T-helper 22 cell (primary cell): ENCODE data around the gene UAP1L1.

Experiments used
- DNase-seq: peaks from one replicate; pipeline ENCODE4 v3.0.0-alpha.2; 2020; ENCODE audit warnings: low read depth

The UAP1L1 gene

DNA sequence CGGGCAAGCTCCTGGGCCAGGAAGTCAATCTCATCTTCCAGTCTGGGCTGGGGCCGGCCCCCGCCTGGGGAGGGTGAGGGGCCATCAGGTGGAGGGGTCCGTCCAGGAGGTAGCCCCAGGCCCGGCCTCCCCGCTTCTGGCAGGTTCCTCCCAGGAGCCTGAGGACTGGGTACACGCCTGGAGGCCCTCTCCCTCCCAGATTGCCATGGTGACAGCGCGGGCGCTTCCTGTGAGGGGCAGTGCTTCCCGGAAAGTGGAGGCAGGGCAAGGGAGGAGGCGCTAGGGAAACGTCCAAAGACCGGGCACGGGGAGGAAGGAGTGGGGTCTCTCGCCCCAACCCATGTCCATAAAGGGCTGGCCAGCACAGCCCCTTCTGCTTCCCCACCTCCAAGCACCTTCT lies 36.2 kb upstream of the UAP1L1 start:
- no peak for DNase-seq

- no peak for DNase-seq
Measured at GRCh38 chr9:137042751-137043727, 34.3 kb upstream of the UAP1L1 start.

DNA sequence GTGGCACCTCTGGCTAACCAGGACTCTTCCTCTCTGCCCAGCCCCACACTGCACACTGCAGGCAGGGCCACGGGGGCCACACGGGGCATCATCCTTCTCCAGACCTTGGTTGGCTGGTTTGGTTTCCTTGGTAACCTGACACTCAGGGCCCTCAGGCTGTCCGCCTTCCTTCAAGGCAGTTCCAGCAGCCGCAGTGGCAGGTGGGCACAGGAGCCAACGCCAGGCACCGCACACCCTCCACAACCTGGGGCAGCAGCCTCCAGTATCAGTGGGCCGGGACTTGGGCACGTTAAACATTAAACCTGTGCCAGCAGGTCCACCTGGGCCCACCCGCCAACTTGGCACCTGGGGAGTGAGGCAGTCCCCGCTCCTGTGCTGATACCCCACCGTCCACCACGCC lies 33.3 kb upstream of the UAP1L1 start:
- no peak for DNase-seq

DNA sequence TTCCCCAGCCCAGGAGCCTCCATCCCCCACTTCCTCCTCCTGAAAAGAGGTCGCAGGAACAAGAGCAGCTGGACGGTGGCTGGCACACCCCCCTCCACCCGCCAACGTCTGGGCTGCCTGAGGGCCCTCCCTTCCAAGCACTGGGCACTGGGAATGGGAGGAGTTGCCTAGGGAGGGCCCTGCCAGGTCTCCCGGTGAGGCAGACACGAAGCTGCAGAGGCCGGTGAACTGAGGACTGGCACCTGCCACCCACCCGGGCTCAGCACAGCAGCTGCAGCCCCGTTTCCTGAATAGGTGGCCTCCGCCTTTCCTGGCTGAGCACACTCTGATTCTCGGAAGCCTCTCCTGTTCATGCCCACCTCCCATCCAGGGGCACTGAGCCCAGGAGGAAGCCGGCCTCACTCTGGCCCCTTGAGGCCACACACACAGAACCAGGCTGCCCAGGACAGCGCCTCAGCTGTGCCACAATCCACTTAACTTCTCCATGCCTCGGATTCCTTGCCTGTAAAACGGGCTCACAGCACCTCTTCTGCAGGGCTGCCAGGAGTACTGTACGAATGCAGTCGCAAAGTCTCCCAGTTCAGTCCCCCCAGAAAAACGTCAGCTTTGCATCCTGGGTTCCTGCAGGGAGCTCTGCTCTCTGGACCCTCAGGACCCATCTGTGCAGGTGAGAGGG lies 32.7 kb upstream of the UAP1L1 start:
- no peak for DNase-seq

DNA sequence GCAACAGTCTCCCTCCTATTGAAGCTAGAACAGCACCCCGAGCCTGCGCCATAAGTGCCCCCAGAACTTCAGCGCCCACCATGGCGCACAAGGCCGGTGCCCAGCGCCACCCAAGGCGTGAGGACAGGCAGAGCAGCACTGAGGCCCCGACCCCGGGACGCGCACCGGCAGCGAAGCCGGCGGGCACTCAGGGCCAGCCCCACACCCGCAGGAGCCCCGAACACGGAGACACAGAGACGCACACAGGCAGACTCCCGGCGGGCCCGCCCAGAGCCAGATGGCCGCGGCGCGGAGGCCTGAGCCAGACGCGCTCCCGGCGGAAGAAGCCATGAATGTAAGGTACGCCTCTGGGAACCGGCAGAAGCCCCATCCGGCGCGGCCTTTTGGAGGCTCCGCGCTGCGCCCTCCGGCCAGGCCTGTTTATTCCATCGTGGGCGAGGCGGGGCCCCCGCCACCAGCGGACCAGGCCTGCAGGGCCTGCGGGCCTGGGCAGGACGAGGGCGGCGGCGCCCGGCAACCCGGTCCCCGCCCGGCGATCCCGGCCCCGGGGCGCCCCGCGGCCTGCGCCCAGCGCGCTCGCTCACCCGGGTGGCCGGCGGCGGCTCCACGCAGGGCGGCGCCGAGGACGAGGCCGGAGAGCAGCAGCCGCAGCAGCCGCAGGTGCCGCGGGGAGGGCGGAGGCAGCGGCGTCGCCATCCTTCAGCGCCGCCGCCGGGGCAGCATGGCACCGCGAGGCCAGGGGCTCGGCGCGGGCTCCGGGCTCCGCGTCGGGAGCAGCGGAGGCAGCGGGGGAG lies 31.8 kb upstream of the UAP1L1 start:
- no peak for DNase-seq

DNA sequence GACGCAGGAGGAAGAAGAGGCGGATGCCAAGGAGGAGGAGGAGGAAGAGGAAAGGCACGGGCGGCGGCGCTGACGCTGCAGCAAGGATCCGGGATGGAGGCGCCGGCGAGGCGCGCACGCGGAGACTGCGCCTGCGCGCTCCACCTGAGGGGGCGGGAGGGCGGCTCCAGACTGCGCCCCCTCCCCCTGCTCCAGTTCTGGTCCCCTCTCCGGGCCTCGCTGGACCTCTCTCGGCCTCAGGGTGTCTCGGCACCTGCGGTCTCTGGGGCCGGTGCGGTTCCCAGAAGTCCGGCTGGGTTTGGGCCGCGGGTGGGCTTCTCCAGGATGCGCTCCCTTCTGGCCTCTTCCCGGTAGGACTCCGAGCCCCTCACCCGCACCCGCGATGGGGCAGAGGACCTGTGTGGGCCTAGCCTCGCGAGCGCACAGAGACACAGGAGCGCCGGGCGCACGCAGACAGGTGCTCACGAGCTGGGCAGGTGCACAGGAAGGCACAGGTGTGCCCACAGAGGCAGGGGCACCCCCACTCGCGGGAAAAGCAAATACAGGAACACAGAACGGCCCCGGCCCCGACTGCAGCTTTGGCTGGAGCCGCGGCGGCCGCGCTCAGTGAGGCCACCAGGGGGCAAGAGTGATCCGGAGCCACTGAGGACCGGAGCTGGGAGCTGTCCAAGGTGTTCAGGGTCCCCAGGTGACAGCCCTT lies 31.1 kb upstream of the UAP1L1 start, which contains the start of gene NPDC1:
TSS of gene NPDC1 (minus strand) at position 90 of the 700 bp plus-strand sequence. CDS start 188 bp downstream, outside the sequence.
- DNase-seq, result peak; percentile 56

- no peak for DNase-seq
Measured at GRCh38 chr9:137048655-137049543, 28.4 kb upstream of the UAP1L1 start.

DNA sequence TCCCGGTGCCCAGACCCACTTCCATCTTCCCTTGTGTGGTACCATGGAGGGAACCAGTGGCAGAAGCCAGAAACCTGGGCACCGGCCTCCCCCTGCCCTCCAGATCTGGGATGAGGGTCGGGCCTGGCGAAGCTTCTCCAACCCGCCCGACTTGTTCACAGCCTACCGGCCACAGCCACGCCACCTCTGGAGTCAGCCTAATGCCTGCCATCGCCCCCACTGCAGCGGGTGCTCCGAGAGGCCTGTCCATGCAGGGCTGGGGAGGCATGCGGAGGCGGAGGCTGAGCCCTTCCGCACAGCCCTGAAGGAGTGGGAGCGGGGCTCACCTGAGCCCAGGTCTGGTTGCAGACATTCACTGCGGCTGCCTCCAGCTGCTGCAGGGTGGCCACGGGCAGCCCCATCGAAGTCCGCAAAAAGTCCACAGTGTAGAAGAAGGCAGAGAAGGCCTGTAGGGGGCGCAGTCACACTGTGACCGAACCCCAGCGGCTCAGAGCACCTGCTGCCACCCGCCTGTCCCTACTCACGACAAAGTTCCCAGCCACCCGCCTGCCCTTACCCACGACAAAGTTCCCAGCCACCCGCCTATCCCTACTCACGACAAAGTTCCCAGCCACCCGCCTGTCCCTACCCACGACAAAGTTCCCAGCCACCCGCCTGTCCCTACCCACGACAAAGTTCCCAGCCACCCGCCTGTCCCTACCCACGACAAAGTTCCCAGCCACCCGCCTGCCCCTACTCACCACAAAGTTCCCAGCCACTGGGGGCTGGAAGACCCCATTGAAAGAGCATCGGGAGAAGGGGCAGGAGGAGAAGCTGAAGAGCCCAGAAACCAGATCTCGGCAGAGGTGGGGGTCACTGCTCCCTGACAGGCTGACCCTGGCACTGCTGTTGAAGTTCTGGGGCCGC lies 27.5 kb upstream of the UAP1L1 start:
- no peak for DNase-seq

DNA sequence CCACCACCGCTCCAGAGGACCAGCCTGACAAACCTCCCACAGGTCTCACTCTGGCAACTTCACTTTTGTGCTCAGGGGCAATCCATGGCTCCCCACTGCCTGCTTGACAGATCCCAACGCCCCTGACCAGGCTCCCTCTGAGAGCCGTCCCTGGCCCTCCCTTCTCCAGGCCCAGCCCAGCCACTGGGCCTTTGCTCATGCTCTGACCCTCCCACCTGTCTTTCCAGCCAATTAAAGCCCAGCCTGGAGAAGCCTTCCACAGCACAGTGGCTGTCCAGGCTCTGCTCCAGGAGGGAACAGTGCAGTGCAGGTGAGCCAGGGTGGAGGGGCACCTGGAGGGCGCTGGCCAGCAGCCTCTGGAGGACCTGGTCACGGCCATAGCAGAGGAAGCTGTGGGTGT lies 26.7 kb upstream of the UAP1L1 start:
- no peak for DNase-seq

DNA sequence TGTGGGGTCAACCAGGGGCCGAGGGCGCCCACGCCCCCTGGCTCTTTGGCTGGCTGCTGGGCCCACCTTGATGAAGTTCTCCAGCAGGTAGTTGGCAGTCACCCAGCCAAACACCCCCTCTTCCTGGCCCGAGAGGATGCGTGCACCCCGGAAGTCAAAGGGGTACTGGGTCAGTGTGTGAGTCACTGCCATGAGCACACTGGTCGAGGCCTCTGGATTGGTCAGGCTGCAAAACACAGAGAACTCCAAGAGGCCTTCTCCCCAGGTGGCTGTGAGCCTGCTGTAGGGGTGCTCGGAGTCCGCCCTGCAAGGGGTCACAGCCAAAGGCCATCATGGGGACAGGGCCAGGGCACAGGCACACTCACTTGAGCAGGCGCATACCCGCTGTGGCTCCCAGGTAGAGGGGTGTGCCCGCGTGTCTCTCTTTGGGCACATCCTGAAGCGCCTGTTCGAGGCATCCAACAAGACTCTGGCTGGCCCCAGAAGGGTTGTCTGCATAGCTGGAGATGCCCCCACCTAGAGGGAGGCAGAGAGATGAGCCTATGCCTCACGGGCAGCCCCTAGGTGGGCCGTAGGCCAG lies 26.1 kb upstream of the UAP1L1 start:
- no peak for DNase-seq

GRCh38 chr9:137052293-137052692 lies 25.0 kb upstream of the UAP1L1 start:
- DNase-seq, result no peak

DNA sequence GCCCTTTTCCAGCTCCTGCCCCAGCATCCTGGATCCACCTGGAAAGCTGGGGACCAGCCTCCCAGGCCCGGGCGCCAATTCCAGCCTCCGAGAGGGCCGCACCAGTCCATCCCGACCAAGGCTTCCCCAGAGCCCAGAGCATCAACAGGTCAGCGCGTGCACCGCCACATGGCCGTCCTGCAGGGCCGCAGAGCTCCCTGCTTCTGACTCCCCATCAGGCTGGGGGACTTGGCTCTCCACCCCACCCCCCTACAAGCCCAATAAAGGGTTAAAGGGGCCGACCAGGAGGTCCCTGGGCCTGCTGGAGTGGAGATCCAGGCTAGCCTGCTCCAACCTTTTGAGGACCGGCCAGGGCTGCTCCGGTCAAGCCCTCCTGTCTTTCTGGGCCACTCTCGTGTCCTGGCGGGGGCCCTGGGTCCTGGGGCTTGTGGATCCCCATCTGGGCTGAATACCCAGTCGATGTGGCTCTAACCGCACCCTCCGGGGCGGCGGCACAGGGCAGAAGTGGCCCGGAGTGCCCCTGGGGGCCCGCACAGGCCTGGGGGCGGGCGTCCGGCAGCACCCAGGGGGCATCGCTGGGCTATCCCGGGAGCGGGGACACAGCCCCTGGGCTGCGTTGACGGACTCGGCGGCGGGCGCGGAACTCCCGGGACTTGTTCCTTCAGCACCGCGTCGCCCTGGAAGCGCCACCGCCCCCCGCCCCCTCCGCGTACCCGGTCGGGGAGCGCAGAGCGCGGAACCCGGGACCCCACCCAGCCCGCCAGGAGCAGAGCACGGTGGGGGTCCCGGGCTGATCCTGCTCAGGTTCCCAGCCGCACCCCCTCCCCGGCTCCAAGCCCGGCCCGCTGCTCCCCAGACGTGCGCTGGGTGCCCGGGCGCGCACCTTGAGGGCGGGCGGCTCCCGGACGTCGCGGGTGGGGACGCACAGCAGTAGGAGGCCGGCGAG lies 24.0 kb upstream of the UAP1L1 start:
- no peak for DNase-seq

DNA sequence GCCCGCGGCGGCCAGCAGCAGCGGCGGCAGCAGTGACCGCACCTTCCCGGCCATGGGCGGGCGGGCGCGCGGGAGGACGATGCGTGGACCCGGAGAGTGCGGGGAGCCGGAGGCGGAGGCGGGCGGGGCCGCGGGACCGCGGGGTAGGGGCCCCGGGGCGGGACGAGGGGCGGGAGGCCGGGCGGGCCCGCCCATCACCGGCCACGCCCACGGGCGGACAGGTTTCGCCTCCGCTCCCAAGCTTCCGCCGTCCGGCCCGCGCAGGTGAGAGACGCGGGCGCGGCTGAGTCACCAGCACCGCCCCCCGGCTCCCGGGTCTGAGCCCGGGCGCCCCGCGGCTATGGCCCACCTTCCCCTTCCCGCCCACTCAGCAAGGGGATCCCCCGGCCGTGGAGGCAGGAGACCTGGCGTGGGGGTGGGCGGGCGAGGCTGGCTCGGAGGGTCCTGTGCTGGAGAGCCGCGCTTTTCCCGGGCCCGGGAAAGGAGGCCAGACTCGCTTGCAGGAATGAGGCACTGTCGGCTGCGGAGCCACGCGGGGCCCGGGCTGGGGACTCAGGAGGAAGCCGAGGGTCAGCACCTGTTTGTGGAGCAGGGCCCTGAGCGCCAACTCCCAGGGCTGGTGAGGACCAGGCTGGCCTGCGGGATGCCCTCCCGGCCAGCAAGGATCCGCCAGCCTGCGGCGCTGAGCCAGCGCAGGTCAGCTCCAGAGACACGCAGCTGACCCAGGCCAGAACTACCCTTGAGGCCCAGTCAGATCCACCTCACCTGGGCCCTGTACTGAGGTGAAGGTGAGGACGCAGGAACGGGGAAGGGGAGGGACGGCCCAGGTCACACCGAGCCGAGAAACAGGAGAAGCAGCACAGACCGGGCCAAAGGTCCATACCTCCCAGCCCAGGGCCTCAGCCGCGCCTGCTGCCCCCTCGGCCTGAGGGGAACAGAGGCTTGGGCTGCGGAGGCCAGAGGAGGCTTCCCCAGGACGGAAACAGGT lies 23.1 kb upstream of the UAP1L1 start, which contains the start of gene ENTPD2:
TSS of gene ENTPD2 (minus strand) at position 118 of the 988 bp plus-strand sequence. CDS start at position 54, 64 bp downstream.
- DNase-seq, result no peak

DNA sequence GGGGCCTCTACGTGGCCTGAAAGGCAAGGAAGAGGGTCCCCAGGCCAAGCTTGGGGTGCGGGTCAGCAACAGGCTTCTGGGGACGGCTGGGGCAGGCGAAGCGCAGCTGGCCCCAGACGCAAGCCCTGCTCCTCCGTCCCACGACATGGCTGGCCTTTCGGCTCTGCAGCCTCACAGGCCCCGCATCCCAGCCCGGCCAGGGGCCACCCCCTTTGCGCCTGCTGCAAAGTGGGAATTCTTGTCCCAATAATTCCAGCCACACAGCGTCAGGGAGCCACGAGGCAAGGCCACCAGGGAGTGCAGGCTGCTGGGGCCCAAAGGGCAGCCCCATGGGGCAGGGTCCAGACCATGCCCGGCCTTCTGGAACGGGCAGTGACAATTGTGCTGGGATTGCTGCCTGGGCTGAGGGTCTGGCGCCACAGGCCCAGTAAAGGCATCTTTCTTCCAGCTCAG lies 22.4 kb upstream of the UAP1L1 start:
- no peak for DNase-seq

GRCh38 chr9:137055385-137056364 lies 21.6 kb upstream of the UAP1L1 start:
- DNase-seq, result no peak
